Osteoblast (primary cell): Measurements from ENCODE around the gene NHLRC2. TPM values are rescaled to one million over a fixed set of nuclear protein-coding genes. Genes with fewer than 3 reads are reported as not detected.

ENCODE experiments used
- DNase-seq: peaks from one replicate; pipeline ENCODE4 v3.0.0; 2011; ENCODE audit warnings: low spot score, mixed read lengths; ENCODE audit not compliant: insufficient read length; ENCODE audit errors: missing footprints
- H2AFZ ChIP-seq: 2 replicates; pipeline ENCODE4 v1.6.0; 2011; ENCODE audit warnings: mild to moderate bottlenecking, low read length
- H3K27ac ChIP-seq: 2 replicates; pipeline ENCODE4 v1.5.1; 2011; ENCODE audit warnings: mild to moderate bottlenecking, low read depth, low read length, moderate library complexity
- H3K27me3 ChIP-seq: 2 replicates; pipeline ENCODE4 v1.6.0; 2012; ENCODE audit warnings: mild to moderate bottlenecking, control low read depth, inconsistent platforms, low read length, moderate library complexity; ENCODE audit not compliant: insufficient read depth
- H3K36me3 ChIP-seq: 2 replicates; pipeline ENCODE4 v1.5.1; 2011; ENCODE audit warnings: mild to moderate bottlenecking, low read length, control low read depth, moderate library complexity; ENCODE audit not compliant: insufficient read depth
- H3K4me1 ChIP-seq: 2 replicates; pipeline ENCODE4 v1.5.1; 2011; ENCODE audit warnings: mild to moderate bottlenecking, low read length, control low read depth, moderate library complexity; ENCODE audit not compliant: insufficient read depth
- H3K4me2 ChIP-seq: 2 replicates; pipeline ENCODE4 v1.6.0; 2011; ENCODE audit warnings: mild to moderate bottlenecking, low read length; ENCODE audit not compliant: insufficient read depth
- H3K4me3 ChIP-seq: fragments of 200-600 bp; sonication (generic); 3 replicates; pipeline ENCODE4 v1.5.1; 2012; ENCODE audit warnings: mild to moderate bottlenecking, low read length, inconsistent platforms; ENCODE audit not compliant: insufficient read depth
- H3K79me2 ChIP-seq: 2 replicates; pipeline ENCODE4 v1.6.0; 2012; ENCODE audit warnings: mild to moderate bottlenecking, low read length, control low read depth, inconsistent platforms; ENCODE audit not compliant: insufficient read depth
- H3K9me3 ChIP-seq: 2 replicates; pipeline ENCODE4 v1.5.1; 2011; ENCODE audit warnings: low read depth, low read length, control low read depth
- H4K20me1 ChIP-seq: 2 replicates; pipeline ENCODE4 v1.6.0; 2012; ENCODE audit warnings: mild to moderate bottlenecking, low read length, control low read depth; ENCODE audit not compliant: insufficient read depth
- CTCF ChIP-seq: IDR thresholded peaks from 2 replicates; pipeline ENCODE4 v1.5.1; 2011; ENCODE audit warnings: mild to moderate bottlenecking, low read depth, low read length, moderate library complexity; ENCODE audit errors: extremely low read depth
- total RNA-seq: library from RNA; depleted of rRNA; stranded (reverse); fragments of >200 nt; gene quantifications from 2 replicates; pipeline ENCODE4 v1.2.3, GENCODE V29; 2012

The NHLRC2 gene
- total RNA-seq, 1 donor = 15.6 TPM

- no peaks in the 10 kb centered on the region for H3K9me3 ChIP-seq
- no peak overlapping the region for H3K27ac ChIP-seq
- H3K4me1 ChIP-seq = no peaks in the 10 kb centered on the region
- H2AFZ ChIP-seq = no peak overlapping the region
- no peak overlapping the region for H3K4me3 ChIP-seq
- DNase-seq = no peak
- H4K20me1 ChIP-seq = no peaks in the 10 kb centered on the region
- peaks cover 44% of the 10 kb centered on the region for H3K36me3 ChIP-seq
- H3K79me2 ChIP-seq = no peaks in the 10 kb centered on the region
- no peak for TF ChIP-seq CTCF
- no peaks in the 10 kb centered on the region for H3K27me3 ChIP-seq
- H3K4me2 ChIP-seq = no peak overlapping the region
Observed at GRCh38 chr10:113905756-113906155, 51.3 kb downstream of the NHLRC2 start.

DNA sequence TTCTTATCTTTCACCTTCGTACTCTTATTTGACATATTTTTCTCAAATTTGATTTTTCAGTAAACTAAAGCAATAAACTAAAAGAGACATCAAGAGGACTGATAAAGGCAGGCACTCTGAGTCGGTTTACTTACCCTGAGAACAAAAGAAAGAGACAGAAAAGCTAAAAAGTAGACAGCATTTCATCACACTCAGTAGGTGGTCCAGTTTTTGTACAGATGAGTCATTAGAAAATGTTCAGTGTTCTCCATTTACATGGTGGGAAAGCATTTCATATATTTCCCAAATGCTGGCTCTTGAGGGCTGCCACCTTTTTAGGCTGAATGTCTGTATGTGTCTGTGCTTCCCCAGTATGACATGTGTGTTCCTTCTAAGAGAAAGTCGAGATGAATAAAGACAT is 52.7 kb downstream of the NHLRC2 start:
- Histone ChIP-seq H3K4me2 (no peak overlapping the region), H2AFZ (no peak overlapping the region), H4K20me1 (no peaks in the 10 kb centered on the region), H3K9me3 (no peaks in the 10 kb centered on the region), H3K27ac (no peak overlapping the region), H3K79me2 (no peaks in the 10 kb centered on the region), H3K27me3 (no peaks in the 10 kb centered on the region), H3K4me3 (no peak overlapping the region), H3K36me3 (peaks cover 38% of the 10 kb centered on the region), H3K4me1 (no peaks in the 10 kb centered on the region)
- TF ChIP-seq CTCF = no peak
- no peak for DNase-seq

GRCh38 chr10:113908236-113908635 is 53.8 kb downstream of the NHLRC2 start:
- no peak overlapping the region for H3K4me2 ChIP-seq
- H3K27ac ChIP-seq = no peak overlapping the region
- H3K36me3 ChIP-seq = peaks cover 38% of the 10 kb centered on the region
- no peaks in the 10 kb centered on the region for H3K4me1 ChIP-seq
- H3K9me3 ChIP-seq = no peaks in the 10 kb centered on the region
- DNase-seq = no peak
- H4K20me1 ChIP-seq = no peaks in the 10 kb centered on the region
- no peak overlapping the region for H3K4me3 ChIP-seq
- no peaks in the 10 kb centered on the region for H3K27me3 ChIP-seq
- TF ChIP-seq CTCF = no peak
- no peak overlapping the region for H2AFZ ChIP-seq
- no peaks in the 10 kb centered on the region for H3K79me2 ChIP-seq

DNA sequence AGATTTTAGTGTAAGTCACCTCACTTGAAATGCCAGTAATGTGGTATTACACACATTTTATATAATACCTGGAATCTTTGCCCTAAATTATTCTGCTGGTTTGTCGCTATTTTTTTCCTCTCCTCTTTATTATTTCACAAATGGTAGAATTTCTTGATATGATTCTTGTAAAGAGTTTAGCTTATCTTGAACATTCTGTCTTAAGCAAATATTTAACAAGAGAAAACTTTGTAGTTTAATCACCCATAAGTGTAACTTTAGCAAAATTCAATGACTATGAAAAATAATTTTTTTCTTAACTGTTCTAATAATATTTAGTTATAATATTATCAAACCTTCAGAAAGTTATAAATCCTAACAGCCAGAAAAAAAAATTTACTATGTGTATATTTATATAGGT is 56.7 kb downstream of the NHLRC2 start:
- Histone ChIP-seq H3K4me3 (no peak overlapping the region), H3K27ac (no peak overlapping the region), H3K36me3 (peaks cover 21% of the 10 kb centered on the region), H3K9me3 (no peaks in the 10 kb centered on the region), H3K4me1 (no peaks in the 10 kb centered on the region), H3K79me2 (no peaks in the 10 kb centered on the region), H3K27me3 (no peaks in the 10 kb centered on the region), H4K20me1 (no peaks in the 10 kb centered on the region), H3K4me2 (no peak overlapping the region), H2AFZ (no peak overlapping the region)
- DNase-seq = no peak
- TF ChIP-seq CTCF = no peak
